ENCODE data around the gene HOXA6.

HOXA6 gene

DNA sequence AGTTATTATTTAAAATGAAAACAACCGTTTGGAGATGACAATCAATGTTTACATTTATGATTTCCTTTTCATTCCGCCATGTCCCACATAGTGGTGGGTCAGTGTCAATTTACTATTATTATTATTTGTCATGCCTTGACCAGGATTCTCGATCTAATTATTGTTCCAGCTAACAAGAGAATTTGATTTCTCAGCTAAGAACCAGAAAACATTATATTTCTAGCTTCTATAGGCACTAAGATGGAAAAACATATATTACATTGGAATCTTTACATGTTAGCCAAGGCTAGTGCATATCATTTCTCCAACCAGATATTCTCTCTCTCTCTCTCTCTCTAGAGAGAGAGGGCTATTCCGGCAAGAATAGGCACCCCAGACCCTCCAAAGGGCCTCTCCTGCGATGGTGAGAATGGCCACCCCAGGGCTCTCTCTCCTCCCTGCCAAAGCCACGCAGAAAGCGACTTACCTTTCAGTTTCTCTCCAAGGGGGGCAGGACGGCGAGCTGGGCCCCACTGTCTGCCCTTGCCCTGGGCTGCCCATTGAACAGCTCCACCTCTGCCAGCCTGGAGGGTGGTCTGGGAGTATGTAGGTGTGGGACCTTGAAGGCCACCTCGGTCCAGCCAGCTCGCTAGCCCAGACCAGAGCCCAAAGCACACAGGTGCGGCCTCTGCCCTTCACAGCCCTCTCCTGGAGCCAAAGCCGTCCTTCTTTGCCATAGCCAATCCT is 2.4 kb upstream of the HOXA6 start:
- DNase-seq: peak in 1 of 2 experiments; percentile 42

- peak in 1 of 2 experiments; percentile 41 for DNase-seq
These were observed 1.4 kb upstream of the HOXA6 start for GRCh38 chr7:27148756-27149641.

GRCh38 chr7:27148031-27148755 is 619 bp upstream of the HOXA6 start:
- peak in 1 of 2 experiments; percentile 14 for DNase-seq

GRCh38 chr7:27146491-27147198 is 929 bp downstream of the HOXA6 start:
- no peak for DNase-seq

DNA sequence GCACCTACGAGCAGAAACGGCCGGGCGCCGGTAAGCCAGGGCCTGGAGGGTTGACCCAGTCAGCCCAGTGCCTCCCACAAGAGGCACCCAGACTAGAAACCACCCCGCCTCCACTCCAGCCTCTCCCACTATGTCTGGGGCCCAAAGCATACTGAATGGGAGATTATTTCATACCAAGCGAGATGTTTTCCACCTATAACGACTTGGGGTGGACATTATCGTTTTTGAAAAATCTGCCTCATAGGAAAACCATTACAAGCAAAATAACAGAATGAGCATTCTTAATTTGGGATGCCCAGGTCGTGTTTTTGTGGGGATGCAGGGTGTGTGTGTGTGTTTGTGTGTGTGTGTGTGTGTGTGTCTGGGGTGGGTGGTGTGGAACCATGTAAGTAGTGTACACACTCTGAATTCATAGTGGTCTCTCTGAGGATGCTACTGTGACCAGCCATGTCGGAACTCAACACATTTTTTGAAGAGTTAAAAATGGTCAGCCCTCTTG is 1.6 kb downstream of the HOXA6 start:
- no peak for DNase-seq

DNA sequence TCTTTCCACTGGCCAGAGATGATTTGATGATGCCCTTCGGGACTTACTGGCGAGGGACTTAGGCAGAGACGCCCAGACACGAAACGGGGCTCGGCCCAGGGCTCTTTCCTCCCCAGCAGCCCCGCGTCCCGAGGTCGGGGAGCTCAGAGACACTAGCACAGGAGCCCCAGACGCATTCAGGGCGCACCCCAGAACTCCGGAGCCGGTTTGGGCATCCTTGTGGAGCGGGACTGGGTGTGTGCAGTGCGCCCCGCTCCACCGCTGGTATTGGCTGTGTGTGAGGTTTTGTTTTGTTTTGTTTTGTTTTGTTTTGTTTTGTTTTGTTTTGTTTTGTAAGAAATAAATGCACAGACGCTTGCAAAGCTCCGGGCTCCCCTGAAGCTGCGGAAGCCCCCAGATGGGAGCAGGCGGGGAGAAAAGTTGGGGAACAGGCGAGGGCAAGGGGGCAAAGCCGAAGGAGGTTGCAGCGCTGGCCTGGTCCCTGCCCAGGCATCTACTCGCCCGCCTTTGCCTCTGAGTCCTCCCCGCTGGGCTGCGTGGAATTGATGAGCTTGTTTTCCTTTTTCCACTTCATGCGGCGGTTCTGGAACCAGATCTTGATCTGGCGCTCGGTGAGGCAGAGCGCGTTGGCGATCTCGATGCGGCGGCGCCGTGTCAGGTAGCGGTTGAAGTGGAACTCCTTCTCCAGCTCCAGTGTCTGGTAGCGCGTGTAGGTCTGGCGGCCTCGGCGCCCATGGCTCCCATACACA is 2.2 kb downstream of the HOXA6 start:
- no peak for DNase-seq

DNA sequence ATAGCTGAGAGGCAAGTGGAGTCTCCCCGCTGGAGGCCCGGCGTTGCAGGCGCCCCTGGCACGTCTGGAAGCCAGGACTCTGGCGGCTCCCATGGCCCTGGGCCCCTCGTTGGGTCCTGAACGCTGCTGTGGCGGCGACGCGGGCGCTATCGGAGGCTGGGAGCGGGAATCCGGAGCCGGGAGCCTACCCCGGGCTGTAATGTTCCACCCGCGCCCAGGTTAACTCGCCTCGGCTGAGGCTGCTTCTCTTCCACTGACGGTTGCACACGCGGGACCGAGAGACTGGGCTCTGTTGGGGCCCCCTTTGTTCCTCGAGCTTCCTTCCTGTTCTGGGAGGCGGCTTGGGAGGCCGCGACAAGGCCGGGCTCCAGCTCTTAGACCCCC is 2.8 kb downstream of the HOXA6 start:
- no peak for DNase-seq

GRCh38 chr7:27143950-27144780 is 3.4 kb downstream of the HOXA6 start:
- no peak for DNase-seq

DNA sequence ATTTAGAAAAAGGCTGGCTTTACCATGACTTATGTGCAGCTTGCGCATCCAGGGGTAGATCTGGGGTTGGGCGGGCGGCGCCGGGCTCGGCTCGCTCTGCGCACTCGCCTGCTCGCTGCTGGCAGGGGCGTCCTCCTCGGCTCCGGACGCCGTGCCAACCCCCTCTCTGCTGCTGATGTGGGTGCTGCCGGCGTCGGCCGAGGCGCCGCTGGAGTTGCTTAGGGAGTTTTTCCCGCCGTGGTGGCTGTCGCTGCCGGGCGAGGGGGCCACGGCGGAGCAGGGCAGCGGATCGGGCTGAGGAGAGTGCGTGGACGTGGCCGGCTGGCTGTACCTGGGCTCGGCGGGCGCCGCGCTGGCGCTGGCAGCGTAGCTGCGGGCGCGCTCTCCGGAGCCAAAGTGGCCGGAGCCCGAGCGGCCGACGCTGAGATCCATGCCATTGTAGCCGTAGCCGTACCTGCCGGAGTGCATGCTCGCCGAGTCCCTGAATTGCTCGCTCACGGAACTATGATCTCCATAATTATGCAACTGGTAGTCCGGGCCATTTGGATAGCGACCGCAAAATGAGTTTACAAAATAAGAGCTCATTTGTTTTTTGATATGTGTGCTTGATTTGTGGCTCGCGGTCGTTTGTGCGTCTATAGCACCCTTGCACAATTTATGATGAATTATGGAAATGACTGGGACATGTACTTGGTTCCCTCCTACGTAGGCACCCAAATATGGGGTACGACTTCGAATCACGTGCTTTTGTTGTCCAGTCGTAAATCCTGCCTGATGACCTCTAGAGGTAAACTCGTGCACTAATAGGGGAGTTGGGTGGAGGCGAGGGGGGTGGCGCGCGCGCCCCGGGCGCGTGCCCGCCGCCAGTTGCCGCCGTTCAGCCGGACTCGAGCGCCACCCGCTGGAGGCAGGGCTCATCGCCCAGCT is 4.3 kb downstream of the HOXA6 start, which contains the start of gene HOXA5:
TSS of gene HOXA5 (minus strand) at position 659 of the 927 bp plus-strand sequence. CDS start at position 585, 74 bp downstream.
- DNase-seq: peak; percentile 86 to 92

GRCh38 chr7:27142580-27143022 is 5.0 kb downstream of the HOXA6 start:
- peak in 1 of 2 experiments; percentile 44 for DNase-seq

GRCh38 chr7:27141923-27142579 is 5.5 kb downstream of the HOXA6 start:
- DNase-seq: no peak

DNA sequence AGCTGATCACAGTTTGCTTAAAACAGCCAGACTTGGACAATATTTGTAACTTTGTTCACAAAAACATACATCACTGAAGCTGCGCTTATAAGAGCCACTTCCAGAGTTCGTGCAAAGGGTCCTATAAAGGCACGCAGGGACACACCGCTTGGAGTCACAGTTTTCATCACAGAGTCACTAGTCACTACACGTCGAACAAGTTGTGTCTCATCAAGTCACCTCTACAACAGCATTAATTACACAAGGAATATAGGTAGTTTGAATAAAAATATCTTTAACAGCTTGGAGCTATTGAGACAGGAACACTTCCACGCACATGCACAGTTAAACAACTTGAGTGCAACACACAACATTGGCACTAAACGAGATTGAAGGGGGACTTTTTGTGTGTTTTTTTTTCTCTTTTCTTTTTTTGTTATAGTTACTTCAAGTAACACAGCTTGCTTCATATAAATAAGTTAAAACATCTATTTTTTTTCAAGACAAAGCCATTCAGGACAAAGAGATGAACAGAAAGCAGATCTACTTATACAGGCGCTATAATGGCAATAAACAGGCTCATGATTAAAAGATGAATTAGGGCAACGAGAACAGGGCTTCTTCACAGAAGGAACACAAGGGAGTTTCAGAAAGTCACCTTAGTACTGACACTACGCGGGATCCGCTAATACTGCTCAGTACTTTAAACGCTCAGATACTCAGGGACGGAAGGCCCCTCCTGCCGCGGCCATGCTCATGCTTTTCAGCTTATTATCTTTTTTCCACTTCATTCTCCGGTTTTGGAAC is 6.2 kb downstream of the HOXA6 start:
- no peak for DNase-seq

DNA sequence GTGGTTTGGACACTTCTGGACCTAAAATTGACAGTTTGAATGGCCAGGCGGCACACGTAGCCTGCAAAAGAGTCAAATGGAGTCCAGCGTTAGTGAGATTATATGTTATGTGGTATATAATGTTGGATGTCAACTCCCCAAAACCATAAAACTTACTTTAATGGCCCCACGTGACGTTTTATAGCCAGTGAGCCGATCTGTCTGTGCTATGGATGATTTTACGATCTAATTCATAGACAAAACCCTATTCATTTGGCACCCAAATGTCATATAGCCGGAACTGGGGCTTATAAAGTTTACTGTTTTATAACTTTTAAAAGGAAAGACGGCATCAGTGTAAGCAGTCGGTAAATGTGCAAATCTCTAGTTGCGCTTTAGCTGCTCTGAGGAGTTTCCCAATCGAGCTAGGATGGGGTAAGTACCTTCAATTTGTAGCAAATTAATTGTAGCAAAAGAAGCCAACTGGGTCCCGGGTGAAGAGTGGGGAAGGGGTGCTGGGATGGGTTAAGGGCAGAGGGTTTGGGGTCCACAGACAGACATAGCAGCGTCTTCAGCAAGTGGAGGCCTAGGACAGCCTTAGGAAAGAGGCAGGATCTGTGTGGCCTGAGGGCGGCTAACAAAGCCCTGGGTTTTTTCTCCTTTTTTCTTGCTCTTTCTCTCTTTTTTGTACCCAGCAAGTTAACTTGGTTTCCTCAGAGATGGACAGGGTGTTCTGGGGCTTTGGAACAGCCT is 7.3 kb downstream of the HOXA6 start:
- no peak for DNase-seq

- DNase-seq: no peak
These were observed 8.0 kb downstream of the HOXA6 start for GRCh38 chr7:27139334-27140125.

GRCh38 chr7:27138985-27139333 is 8.6 kb downstream of the HOXA6 start:
- DNase-seq: no peak

GRCh38 chr7:27138472-27138871 is 9.1 kb downstream of the HOXA6 start:
- no peak for DNase-seq

Measured in NCI-H524 (cell line).